ENCODE data around the gene ABHD18.
A peak's percentile ranks its signal among the peaks of the same experiment; 100 is the strongest.
"Not testable (repeated sequence)": the region's sequence is repeated elsewhere in the genome, so short reads cannot be mapped to it uniquely, and the experiment has no call there.

ABHD18 gene

DNA sequence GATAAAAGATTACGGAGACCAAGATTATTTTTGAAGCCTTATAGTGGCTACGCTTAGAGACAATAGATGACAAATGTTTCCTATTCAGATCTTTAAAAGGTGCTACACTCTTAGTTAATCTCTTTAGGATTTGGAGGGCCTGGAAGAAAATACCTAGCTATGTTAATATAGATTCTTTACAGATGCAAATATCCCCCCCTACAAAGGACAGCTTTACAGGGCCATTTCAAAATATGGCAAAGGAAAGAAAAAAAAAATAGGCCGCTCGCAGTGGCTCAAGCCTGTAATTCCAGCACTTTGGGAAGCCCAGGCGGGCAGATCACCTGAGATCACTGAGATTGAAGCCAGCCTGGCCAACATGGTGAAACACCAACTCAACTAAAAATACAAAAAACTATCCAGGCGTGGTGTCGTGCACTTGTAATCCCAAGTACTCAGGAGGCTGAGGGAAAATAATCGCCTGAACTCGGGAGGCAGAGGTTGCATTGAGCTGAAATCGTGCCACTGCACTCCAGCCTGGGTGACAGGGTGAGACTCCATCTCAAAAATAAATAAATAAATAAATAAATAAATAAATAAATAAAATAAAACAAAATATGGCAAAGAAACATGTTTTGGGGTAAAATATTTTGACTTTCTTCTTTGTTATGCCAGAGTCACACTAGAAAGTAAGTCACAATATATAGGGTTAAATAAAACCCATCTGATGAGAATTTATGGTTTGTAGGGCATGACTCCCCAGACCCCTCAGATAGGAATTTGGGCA is 90.4 kb downstream of the ABHD18 start:
- not testable (repeated sequence) for DNase-seq (ENCODE audit: extremely low read depth, low read depth)

DNA sequence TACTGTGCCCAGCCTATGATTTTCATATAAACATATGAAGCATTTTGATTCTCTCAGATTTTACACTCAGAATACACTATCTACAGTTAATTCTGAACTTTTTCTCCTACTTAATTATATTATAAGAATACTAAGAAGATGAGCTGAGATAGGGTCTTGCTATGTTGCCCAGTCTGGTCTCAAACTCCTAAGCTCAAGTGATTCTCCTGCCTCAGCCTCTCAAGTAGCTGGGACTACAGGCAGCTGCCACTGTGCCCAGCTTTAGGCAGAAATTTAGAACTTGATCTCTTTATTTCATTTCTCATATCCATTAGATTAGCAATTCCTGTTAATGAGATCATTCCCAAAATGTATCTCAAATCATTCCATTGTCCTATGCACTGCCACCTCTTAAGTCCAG is 91.2 kb downstream of the ABHD18 start:
- TF ChIP-seq, protein P1, sequence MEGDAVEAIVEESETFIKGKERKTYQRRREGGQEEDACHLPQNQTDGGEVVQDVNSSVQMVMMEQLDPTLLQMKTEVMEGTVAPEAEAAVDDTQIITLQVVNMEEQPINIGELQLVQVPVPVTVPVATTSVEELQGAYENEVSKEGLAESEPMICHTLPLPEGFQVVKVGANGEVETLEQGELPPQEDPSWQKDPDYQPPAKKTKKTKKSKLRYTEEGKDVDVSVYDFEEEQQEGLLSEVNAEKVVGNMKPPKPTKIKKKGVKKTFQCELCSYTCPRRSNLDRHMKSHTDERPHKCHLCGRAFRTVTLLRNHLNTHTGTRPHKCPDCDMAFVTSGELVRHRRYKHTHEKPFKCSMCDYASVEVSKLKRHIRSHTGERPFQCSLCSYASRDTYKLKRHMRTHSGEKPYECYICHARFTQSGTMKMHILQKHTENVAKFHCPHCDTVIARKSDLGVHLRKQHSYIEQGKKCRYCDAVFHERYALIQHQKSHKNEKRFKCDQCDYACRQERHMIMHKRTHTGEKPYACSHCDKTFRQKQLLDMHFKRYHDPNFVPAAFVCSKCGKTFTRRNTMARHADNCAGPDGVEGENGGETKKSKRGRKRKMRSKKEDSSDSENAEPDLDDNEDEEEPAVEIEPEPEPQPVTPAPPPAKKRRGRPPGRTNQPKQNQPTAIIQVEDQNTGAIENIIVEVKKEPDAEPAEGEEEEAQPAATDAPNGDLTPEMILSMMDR (IDR thresholded peaks at IDR 0.05; ENCODE audit: low read depth, low read length), result no peak
- no peak for DNase-seq (ENCODE audit: extremely low read depth, low read depth)

DNA sequence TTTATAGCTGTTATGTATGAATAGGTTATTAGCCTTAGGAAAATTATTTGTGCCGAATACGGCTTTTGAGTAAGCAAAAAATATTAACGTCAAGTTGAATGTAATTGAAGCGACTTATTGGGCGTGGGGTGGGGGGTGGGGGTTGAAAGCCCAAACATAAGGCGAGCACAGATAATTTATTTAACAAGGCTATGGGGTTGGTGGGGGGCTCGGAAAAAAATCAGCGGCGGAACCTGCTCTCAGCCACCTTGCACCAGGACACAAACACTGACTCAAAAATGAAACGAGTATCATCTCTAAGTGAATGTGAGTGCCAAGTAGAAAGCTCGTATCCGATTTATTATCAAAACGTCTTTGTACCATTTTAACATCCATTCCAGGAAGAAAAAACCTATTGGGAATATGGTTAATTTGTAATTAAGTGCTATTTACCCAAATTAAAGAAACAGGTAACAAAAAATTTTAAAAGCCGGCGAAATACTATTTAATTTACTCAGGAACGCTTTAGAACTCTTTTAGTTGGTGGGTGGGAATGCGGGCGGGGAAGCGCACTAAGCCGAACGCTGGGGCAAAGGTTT is 95.0 kb downstream of the ABHD18 start:
- TF ChIP-seq, protein P1 (IDR thresholded peaks at IDR 0.05; ENCODE audit: low read depth, low read length), result no peak
- no peak for DNase-seq (ENCODE audit: extremely low read depth, low read depth)

DNA sequence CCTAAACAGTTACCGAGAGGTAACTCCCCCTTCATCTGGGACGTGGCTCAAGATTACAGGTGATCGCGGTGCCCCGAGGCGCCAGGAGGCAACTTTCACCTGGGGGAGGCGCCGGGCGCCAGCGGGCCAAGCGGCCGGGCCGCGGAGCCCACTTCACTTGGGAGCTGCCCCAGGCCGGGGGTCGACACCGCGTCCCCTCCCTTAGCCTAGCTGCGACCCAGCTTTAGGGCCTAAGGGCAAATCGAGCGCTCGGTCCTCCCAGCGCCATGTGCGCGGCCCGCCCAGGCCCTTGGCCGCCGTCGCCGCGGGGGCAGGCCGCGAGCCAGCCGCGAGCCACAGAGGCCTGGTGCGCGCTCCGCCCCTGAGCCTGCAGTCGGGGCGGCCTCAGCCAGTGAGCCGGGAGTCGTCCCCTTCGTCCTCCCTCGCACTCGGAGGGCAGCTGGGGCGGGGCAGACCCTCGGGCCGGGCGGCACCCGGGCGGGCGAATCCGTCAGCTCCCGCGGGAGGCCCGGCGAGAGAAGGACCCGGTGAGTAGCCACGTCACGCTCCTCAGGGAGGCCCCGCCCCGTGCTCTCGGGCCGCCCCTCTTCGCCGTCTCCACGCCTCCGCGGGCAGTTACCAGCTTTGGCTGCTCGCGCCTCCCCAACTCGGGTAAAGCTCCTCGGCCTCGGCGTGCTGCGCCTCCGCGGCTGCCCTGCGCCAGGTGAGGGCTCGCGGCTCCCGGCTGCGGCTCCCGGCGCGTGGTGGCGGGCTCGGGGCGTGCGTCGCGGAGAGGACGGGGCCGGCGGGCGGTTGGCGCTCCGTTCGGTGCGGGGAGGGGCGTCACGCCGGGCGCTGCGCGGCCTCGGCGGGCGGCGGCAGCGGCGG is 95.7 kb downstream of the ABHD18 start, which contains the start of gene LARP1B:
TSS of gene LARP1B (plus strand) at position 614 of the 867 bp plus-strand sequence. CDS start 13,640 bp downstream, outside the sequence.
- TF ChIP-seq, protein P1 (IDR thresholded peaks at IDR 0.05; ENCODE audit: low read depth, low read length), result no peak
- DNase-seq (ENCODE audit: extremely low read depth, low read depth), result peak; percentile 91

DNA sequence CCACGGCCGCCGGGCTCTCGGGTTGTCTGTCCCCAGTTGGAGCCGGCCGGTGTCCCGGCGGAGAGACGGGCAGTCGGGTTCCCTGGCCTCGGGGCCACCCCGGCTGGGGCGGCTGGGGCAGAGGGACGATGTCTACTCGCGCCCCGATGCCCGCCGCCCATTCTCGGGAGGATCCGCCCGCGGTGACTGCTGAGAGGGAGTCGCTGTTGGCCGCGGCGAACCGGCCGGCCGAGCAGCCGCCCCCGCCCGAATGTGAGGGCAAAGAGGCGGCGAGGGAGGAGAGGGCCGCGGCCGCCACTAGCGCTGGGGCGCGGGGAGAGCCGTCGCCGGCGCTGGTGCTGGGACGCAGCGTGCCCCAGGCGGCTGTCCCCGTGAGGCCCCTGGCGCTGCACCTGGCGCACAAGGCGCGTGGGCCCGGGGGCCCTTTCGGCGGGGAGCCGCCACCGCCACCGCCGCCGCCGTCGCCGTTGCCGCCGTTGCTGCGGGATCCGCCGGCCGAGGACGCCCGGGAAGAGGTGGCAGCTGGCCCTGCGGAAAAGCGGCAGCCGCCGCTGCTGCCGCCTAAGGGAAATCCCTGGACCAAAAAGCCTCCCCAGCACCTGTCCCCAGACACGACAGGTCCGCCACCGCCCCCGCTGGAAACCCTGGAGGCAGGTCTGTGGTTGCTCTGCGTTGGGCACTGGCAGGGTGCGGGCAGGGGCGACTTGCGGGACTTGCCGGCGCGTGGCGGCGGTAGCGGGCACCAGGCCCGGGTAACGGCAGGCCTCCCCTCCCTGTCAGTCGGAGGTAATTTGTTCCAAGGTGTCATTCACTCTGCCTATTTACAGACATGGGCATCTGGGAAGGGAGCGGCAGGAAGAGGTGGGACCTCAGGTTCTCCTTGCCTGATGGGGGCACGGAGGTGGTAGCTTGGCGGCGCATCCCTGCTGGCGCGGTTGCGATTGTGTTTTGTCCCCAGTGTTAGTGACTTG is 96.6 kb downstream of the ABHD18 start:
- DNase-seq (ENCODE audit: extremely low read depth, low read depth), result no peak
- TF ChIP-seq, protein P1 (IDR thresholded peaks at IDR 0.05; ENCODE audit: low read depth, low read length), result peak; percentile 11

DNA sequence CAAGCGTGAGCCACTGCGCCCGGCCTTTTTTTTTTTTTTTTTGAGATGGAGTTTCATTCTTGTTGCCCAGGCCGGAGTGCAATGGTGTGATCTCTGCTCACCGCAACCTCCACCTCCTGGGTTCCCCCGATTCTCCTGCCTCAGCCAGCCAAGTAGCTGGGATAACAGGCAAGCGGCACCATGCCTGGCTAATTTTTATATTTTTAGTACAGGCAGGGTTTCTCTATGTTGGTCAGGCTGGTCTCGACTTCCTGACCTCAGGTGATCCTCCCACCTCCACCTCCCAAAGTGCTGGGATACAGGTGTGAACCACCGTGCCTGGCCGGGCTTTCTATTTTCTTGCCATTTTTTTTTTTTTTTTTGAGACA is 101.2 kb downstream of the ABHD18 start:
- not testable (repeated sequence) for DNase-seq (ENCODE audit: extremely low read depth, low read depth)

DNA sequence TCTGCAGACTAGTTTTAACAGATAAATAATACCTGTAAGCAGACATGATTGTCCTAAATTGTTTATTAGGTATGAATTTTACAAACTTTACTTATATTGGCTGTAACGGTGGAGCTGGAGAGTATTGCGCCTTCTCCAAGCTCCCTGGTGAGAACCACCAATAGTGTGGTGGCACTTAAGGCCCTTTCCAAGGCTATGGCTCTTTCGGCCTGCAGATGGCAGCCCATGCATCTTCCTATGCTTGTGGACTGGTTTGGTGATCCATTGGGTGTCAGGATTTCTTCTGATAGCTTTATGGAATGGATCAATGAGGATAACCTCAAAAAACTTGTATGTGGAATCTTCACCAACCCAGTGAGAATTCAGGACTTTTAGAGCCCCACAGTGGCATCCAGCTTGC is 103.7 kb downstream of the ABHD18 start:
- no peak for DNase-seq (ENCODE audit: extremely low read depth, low read depth)
- TF ChIP-seq, protein P1 (IDR thresholded peaks at IDR 0.05; ENCODE audit: low read depth, low read length), result peak; percentile 9
